ENCODE data around the gene C4BPB. TPM values are rescaled to one million over a fixed set of nuclear protein-coding genes. Genes with fewer than 3 reads are reported as not detected.
A peak's percentile ranks its signal among the peaks of the same experiment; 100 is the strongest.

C4BPB gene
- total and polyA plus RNA-seq, 4 donors: 59.7 to 460 (median 401) TPM

DNA sequence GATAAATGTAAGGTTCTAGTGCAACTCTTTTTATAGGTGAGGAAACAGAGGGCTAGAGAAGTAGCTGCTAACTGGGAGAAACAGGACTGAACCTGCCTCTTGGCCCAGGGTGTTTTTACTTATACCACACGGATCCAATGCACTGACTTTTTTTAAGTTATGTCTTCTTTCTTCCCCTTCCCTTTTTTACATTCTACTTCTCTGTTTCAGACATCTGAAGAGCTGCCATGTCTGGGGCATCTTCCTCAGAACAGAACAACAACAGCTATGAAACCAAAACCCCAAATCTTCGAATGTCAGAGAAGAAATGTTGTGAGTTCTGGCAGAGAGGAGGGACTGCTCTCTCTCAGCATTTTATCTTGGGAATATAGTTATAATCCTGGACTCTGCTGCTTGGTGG lies 34.2 kb upstream of the C4BPB start:
- Histone ChIP-seq H3K4me1 (ENCODE audit: control insufficient read depth in 4 of 4, insufficient read depth in 4 of 4, low read length in 3 of 4) (peaks cover 0 to 21% (median 7%) of the 10 kb centered on the region in 4 donors), H3K9me3 (ENCODE audit: control insufficient read depth in 4 of 4, low read length in 3 of 4) (no peaks in the 10 kb centered on the region), H3K27ac (ENCODE audit: low read depth in 1 of 2, low read length in 2 of 2) (peak overlapping the region in 1 of 2 donors; percentile 23), H3K27me3 (ENCODE audit: control insufficient read depth in 4 of 4, insufficient read depth in 4 of 4, low read length in 3 of 4) (no peaks in the 10 kb centered on the region), H3K4me3 (ENCODE audit: low read depth in 1 of 3, low read length in 3 of 3) (no peak overlapping the region), H3K36me3 (ENCODE audit: control insufficient read depth in 4 of 4, insufficient read depth in 3 of 4, low read depth in 1 of 4, low read length in 3 of 4) (peaks cover 0 to 1% (median 0%) of the 10 kb centered on the region in 4 donors), H3K9ac (ENCODE audit: low read depth in 1 of 2, low read length in 2 of 2) (no peak overlapping the region)
- WGBS: 77% methylated on average over 2 of the region's 2 CpGs
- TF ChIP-seq, protein P1, sequence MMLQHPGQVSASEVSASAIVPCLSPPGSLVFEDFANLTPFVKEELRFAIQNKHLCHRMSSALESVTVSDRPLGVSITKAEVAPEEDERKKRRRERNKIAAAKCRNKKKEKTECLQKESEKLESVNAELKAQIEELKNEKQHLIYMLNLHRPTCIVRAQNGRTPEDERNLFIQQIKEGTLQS (IDR thresholded peaks at IDR 0.05): no peak
- TF ChIP-seq YY1 (IDR thresholded peaks at IDR 0.05): peak; percentile 20
- TF ChIP-seq NR2F2 (IDR thresholded peaks at IDR 0.05): no peak
- TF ChIP-seq RAD21 (IDR thresholded peaks at IDR 0.05): no peak
- DNase-seq (ENCODE audit: low spot score): no peak

DNA sequence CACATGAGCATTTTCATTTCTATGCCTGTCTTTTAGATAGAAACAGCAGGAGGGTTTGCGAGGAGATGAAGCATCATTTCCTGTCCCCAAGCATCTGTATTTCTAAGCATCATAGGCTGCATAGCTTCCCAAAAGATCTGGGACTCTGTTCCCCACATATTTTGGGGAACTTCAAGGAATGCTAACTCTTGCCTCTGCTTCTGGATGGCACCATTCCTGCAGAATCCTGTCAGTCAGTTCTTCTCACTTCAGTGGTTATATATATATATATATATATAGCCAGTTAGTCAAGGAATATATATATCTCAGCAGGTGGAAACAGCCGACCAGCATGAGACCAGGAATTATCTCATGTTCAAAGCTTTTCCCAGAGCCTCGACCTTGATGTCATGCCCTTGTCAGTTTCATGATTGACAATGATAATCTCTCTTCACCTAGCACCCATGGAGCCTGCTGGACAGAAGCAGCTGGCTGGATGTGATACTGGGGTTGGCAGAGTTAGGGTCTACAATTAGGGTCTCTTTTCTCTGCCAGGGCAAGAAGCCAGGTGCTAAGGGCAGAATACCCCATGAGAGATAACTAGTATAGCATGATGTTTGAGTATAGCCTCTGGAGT lies 33.2 kb upstream of the C4BPB start:
- H3K9me3 ChIP-seq (ENCODE audit: control insufficient read depth in 4 of 4, low read length in 3 of 4): no peaks in the 10 kb centered on the region
- peaks cover 0 to 2% (median under 1%) of the 10 kb centered on the region in 4 donors for H3K36me3 ChIP-seq (ENCODE audit: control insufficient read depth in 4 of 4, insufficient read depth in 3 of 4, low read depth in 1 of 4, low read length in 3 of 4)
- no peak for DNase-seq (ENCODE audit: low spot score)
- no peak overlapping the region for H3K27ac ChIP-seq (ENCODE audit: low read depth in 1 of 2, low read length in 2 of 2)
- H3K4me1 ChIP-seq (ENCODE audit: control insufficient read depth in 4 of 4, insufficient read depth in 4 of 4, low read length in 3 of 4): peaks cover 0 to 18% (median 4%) of the 10 kb centered on the region in 4 donors
- H3K4me3 ChIP-seq (ENCODE audit: low read depth in 1 of 3, low read length in 3 of 3): no peak overlapping the region
- WGBS: 77% methylated on average over 3 of the region's 3 CpGs
- TF ChIP-seq RXRA (IDR thresholded peaks at IDR 0.05): no peak
- TF ChIP-seq, protein P2, sequence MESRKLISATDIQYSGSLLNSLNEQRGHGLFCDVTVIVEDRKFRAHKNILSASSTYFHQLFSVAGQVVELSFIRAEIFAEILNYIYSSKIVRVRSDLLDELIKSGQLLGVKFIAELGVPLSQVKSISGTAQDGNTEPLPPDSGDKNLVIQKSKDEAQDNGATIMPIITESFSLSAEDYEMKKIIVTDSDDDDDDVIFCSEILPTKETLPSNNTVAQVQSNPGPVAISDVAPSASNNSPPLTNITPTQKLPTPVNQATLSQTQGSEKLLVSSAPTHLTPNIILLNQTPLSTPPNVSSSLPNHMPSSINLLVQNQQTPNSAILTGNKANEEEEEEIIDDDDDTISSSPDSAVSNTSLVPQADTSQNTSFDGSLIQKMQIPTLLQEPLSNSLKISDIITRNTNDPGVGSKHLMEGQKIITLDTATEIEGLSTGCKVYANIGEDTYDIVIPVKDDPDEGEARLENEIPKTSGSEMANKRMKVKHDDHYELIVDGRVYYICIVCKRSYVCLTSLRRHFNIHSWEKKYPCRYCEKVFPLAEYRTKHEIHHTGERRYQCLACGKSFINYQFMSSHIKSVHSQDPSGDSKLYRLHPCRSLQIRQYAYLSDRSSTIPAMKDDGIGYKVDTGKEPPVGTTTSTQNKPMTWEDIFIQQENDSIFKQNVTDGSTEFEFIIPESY (IDR thresholded peaks at IDR 0.05): no peak
- no peak for TF ChIP-seq GABPA (IDR thresholded peaks at IDR 0.05 in 1 of 2, conservative IDR thresholded peaks at IDR 0.05 in 1 of 2)
- no peak for TF ChIP-seq HNF4A (conservative IDR thresholded peaks at IDR 0.05)
- no peak for TF ChIP-seq FOXA1 (IDR thresholded peaks at IDR 0.05)
- TF ChIP-seq, protein P3, sequence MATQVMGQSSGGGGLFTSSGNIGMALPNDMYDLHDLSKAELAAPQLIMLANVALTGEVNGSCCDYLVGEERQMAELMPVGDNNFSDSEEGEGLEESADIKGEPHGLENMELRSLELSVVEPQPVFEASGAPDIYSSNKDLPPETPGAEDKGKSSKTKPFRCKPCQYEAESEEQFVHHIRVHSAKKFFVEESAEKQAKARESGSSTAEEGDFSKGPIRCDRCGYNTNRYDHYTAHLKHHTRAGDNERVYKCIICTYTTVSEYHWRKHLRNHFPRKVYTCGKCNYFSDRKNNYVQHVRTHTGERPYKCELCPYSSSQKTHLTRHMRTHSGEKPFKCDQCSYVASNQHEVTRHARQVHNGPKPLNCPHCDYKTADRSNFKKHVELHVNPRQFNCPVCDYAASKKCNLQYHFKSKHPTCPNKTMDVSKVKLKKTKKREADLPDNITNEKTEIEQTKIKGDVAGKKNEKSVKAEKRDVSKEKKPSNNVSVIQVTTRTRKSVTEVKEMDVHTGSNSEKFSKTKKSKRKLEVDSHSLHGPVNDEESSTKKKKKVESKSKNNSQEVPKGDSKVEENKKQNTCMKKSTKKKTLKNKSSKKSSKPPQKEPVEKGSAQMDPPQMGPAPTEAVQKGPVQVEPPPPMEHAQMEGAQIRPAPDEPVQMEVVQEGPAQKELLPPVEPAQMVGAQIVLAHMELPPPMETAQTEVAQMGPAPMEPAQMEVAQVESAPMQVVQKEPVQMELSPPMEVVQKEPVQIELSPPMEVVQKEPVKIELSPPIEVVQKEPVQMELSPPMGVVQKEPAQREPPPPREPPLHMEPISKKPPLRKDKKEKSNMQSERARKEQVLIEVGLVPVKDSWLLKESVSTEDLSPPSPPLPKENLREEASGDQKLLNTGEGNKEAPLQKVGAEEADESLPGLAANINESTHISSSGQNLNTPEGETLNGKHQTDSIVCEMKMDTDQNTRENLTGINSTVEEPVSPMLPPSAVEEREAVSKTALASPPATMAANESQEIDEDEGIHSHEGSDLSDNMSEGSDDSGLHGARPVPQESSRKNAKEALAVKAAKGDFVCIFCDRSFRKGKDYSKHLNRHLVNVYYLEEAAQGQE (IDR thresholded peaks at IDR 0.05): no peak
- H3K9ac ChIP-seq (ENCODE audit: low read depth in 1 of 2, low read length in 2 of 2): no peak overlapping the region
- H3K27me3 ChIP-seq (ENCODE audit: control insufficient read depth in 4 of 4, insufficient read depth in 4 of 4, low read length in 3 of 4): no peaks in the 10 kb centered on the region

DNA sequence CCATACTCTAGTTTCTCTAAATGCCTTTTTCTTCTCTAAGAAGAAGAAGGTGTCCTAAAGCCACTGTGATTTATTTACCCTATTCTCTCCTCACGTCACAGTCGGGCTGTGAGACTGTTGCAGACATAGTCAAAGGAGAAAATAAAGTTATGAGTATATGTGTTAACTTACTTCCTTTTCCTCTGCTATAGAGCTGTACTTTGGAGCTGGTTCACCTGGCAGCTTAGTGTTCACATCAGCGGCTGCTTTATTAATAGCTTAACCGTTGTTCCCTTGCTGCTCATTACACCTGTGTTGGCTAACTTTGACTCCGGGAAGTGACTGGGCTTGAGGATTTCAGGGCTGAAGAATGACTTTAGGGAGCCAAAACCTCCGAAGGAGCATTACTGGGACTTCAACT lies 32.0 kb upstream of the C4BPB start:
- no peak for DNase-seq (ENCODE audit: low spot score)
- TF ChIP-seq FOXA1 (IDR thresholded peaks at IDR 0.05) (no peak), NR2F2 (IDR thresholded peaks at IDR 0.05) (no peak), TAF1 (conservative IDR thresholded peaks at IDR 0.05) (no peak), HNF4G (IDR thresholded peaks at IDR 0.05) (no peak), HNF4A (conservative IDR thresholded peaks at IDR 0.05) (peak; percentile 15 to 65), SP1 (IDR thresholded peaks at IDR 0.05) (peak; percentile 41), JUND (IDR thresholded peaks at IDR 0.05) (no peak), EGR1 (IDR thresholded peaks at IDR 0.05; ENCODE audit: low read depth in 2 of 2) (no peak)
- TF ChIP-seq, protein P3 (IDR thresholded peaks at IDR 0.05): no peak
- TF ChIP-seq, protein P1 (IDR thresholded peaks at IDR 0.05): no peak
- Histone ChIP-seq H3K27me3 (ENCODE audit: control insufficient read depth in 4 of 4, insufficient read depth in 4 of 4, low read length in 3 of 4) (no peaks in the 10 kb centered on the region), H3K9me3 (ENCODE audit: control insufficient read depth in 4 of 4, low read length in 3 of 4) (no peaks in the 10 kb centered on the region), H3K27ac (ENCODE audit: low read depth in 1 of 2, low read length in 2 of 2) (no peak overlapping the region), H3K4me3 (ENCODE audit: low read depth in 1 of 3, low read length in 3 of 3) (no peak overlapping the region), H3K4me1 (ENCODE audit: control insufficient read depth in 4 of 4, insufficient read depth in 4 of 4, low read length in 3 of 4) (peaks cover 0 to 11% (median 0%) of the 10 kb centered on the region in 4 donors), H3K9ac (ENCODE audit: low read depth in 1 of 2, low read length in 2 of 2) (no peak overlapping the region), H3K36me3 (ENCODE audit: control insufficient read depth in 4 of 4, insufficient read depth in 3 of 4, low read depth in 1 of 4, low read length in 3 of 4) (peaks cover 0 to 3% (median 2%) of the 10 kb centered on the region in 4 donors)
- 79% methylated on average over 6 of the region's 6 CpGs for whole genome bisulfite sequencing
